HCT116 (cell line): ENCODE measurements around the gene PAPPA2. TPM values are rescaled to one million over a fixed set of nuclear protein-coding genes. Genes with fewer than 3 reads are reported as not detected.

Experiments used
- ATAC-seq: fragments of 200-7000 bp; cut with Tn5 transposase; 2 replicates; pipeline ENCODE4 v1.9.1; 2020; ENCODE audit warnings: mild to moderate bottlenecking, moderate library complexity
- BruUV-seq: library from RNA; stranded (reverse); fragments of 400-500 nt; replicated peaks from 2 replicates; lab custom pipeline; 2021; lab: Mats Ljungman, UMichigan
- CTCF ChIA-PET: fragments of 300-600 bp; sonication (Branson Sonifier 250); formaldehyde crosslinking; loops from one replicate; lab custom pipeline; 2021; ENCODE audit warnings: antibody characterized with exemption; lab: Charles Lee
- POLR2A ChIA-PET: fragments of 300-600, 350-600 bp; sonication (Branson Sonifier 250); formaldehyde crosslinking; loops from one replicate; lab custom pipeline; 2021; ENCODE audit warnings: antibody characterized with exemption; lab: Charles Lee
- RAD21 ChIA-PET, 2 experiments: fragments of 300-600 bp; sonication (Branson Sonifier 250); formaldehyde crosslinking; loops; one replicate each; lab custom pipeline; 2023; ENCODE audit warnings: low total read pairs in 2 of 2; ENCODE audit not compliant: uncharacterized antibody in 2 of 2, unreplicated experiment in 2 of 2, low non-redundant PET in 1 of 2; lab: Charles Lee
- DNase-seq: peaks from one replicate; pipeline ENCODE4 v3.0.0-alpha.2; 2010; ENCODE audit warnings: low read depth, low spot score
- H2AFZ ChIP-seq: fragments of 200-600 bp; shearing (Covaris generic), sonication (generic); 2 replicates; pipeline ENCODE4 v1.6.1; 2017; ENCODE audit warnings: low read depth, mixed run types, mixed read lengths, antibody characterized with exemption, low read length; ENCODE audit not compliant: poor library complexity, severe bottlenecking
- H3K27ac ChIP-seq: 2 replicates; pipeline ENCODE4 v1.5.1; 2012; ENCODE audit warnings: low read depth, low read length
- H3K27me3 ChIP-seq: fragments of 200-600 bp; sonication (generic); 2 replicates; pipeline ENCODE4 v1.6.1; 2016; ENCODE audit warnings: mixed run types, low read length, mixed read lengths; ENCODE audit not compliant: insufficient read depth
- H3K36me3 ChIP-seq, 2 experiments: fragments of 200-500 bp in 1 of 2; fragments of 200-600 bp in 1 of 2; sonication (Bioruptor generic) in 1 of 2; sonication (generic) in 1 of 2; 2 replicates each; pipeline versions ENCODE4 v1.5.1 to v1.6.1; 2014 to 2016; ENCODE audit warnings: low read length in 2 of 2, inconsistent platforms in 1 of 2, mixed read lengths in 1 of 2, mixed run types in 1 of 2; ENCODE audit not compliant: insufficient read depth in 2 of 2, control insufficient read depth in 1 of 2
- H3K4me1 ChIP-seq, 2 experiments: fragments of 200-600 bp in 1 of 2; sonication (generic) in 1 of 2; 2 replicates each; pipeline versions ENCODE4 v1.5.1 to v1.6.1; 2012 to 2017; ENCODE audit warnings: low read length in 2 of 2, inconsistent platforms in 1 of 2, mild to moderate bottlenecking in 1 of 2, mixed read lengths in 1 of 2, mixed run types in 1 of 2, moderate library complexity in 1 of 2; ENCODE audit not compliant: insufficient read depth in 2 of 2, control insufficient read depth in 1 of 2
- H3K4me2 ChIP-seq: fragments of 200-600 bp; sonication (generic); 2 replicates; pipeline ENCODE4 v1.6.1; 2017; ENCODE audit warnings: mixed run types, low read length, mixed read lengths
- H3K4me3 ChIP-seq, 2 experiments: fragments of 200-600 bp in 1 of 2; sonication (generic) in 1 of 2; replicated peaks in 1 of 2; 2 replicates each; pipeline ENCODE4 v1.5.1; 2011 to 2016; ENCODE audit warnings: low read length in 2 of 2, control low read depth in 1 of 2, low read depth in 1 of 2, mild to moderate bottlenecking in 1 of 2, mixed read lengths in 1 of 2, mixed run types in 1 of 2
- H3K79me2 ChIP-seq: fragments of 200-600 bp; sonication (generic); 2 replicates; pipeline ENCODE4 v1.6.1; 2017; ENCODE audit warnings: mild to moderate bottlenecking, mixed run types, low read length, moderate library complexity, mixed read lengths; ENCODE audit not compliant: insufficient read depth
- H3K9ac ChIP-seq: fragments of 200-600 bp; sonication (generic); 2 replicates; pipeline ENCODE4 v1.6.1; 2016; ENCODE audit warnings: low read length, mixed read lengths
- H3K9me2 ChIP-seq: fragments of 200-600 bp; sonication (generic), shearing (Covaris generic); 2 replicates; pipeline ENCODE4 v1.6.1; 2017; ENCODE audit warnings: mixed run types, mild to moderate bottlenecking, moderate library complexity; ENCODE audit not compliant: insufficient read depth
- H3K9me3 ChIP-seq, 2 experiments: fragments of 200-500 bp in 1 of 2; fragments of 200-600 bp in 1 of 2; sonication (Bioruptor generic) in 1 of 2; sonication (generic) in 1 of 2; 2 replicates each; pipeline ENCODE4 v1.6.1; 2014 to 2017; ENCODE audit warnings: low read length in 2 of 2, mixed read lengths in 2 of 2, inconsistent platforms in 1 of 2, low read depth in 1 of 2, mild to moderate bottlenecking in 1 of 2, mixed run types in 1 of 2, moderate library complexity in 1 of 2; ENCODE audit not compliant: control insufficient read depth in 1 of 2, insufficient read depth in 1 of 2
- H4K20me1 ChIP-seq: fragments of 200-600 bp; sonication (generic), shearing (Covaris generic); 2 replicates; pipeline ENCODE4 v1.6.1; 2017; ENCODE audit warnings: mixed run types, mild to moderate bottlenecking, moderate library complexity; ENCODE audit not compliant: insufficient read depth
- CBX3 ChIP-seq: IDR thresholded peaks from 2 replicates; pipeline ENCODE4 v1.6.1; 2012; ENCODE audit warnings: low read depth
- CEBPB ChIP-seq: IDR thresholded peaks from 2 replicates; pipeline ENCODE4 v1.6.1; 2012; ENCODE audit warnings: low read depth
- EZH2 ChIP-seq: fragments of 200-600 bp; sonication (generic); IDR thresholded peaks from 2 replicates; pipeline ENCODE4 v1.6.1; 2017; ENCODE audit warnings: antibody characterized with exemption, mixed run types
- JUND ChIP-seq: IDR thresholded peaks from 2 replicates; pipeline ENCODE4 v1.6.1; 2012
- POLR2AphosphoS5 ChIP-seq: IDR thresholded peaks from 2 replicates; pipeline ENCODE4 v1.6.1; 2011; ENCODE audit warnings: mild to moderate bottlenecking, low read depth, low read length, moderate library complexity
- RAD21 ChIP-seq: IDR thresholded peaks from 2 replicates; pipeline ENCODE4 v1.6.1; 2012; ENCODE audit warnings: low read depth, mild to moderate bottlenecking
- SP1 ChIP-seq: IDR thresholded peaks from 2 replicates; pipeline ENCODE4 v1.6.1; 2012; ENCODE audit warnings: low read depth
- SRF ChIP-seq: IDR thresholded peaks from 2 replicates; pipeline ENCODE4 v1.6.1; 2012; ENCODE audit warnings: low read depth
- TCF7L2 ChIP-seq: IDR thresholded peaks from 2 replicates; pipeline ENCODE4 v1.7.0; 2011; ENCODE audit warnings: borderline replicate concordance, inconsistent platforms; ENCODE audit not compliant: insufficient read depth, insufficient read length; ENCODE audit errors: extremely low read depth
- YY1 ChIP-seq: IDR thresholded peaks from 2 replicates; pipeline ENCODE4 v1.6.1; 2011; ENCODE audit warnings: low read length, low read depth, moderate library complexity, mild to moderate bottlenecking; ENCODE audit not compliant: insufficient replicate concordance; ENCODE audit errors: extremely low read depth
- ZNF274 ChIP-seq: fragments of 200-500 bp; sonication (Bioruptor generic); IDR thresholded peaks from 2 replicates; pipeline ENCODE4 v1.6.1; 2014; ENCODE audit warnings: mild to moderate bottlenecking, low read depth, low read length, inconsistent platforms
- intact Hi-C: fragments of 100-400 bp; cut with micrococcal nuclease; formaldehyde crosslinking; loops from 2 replicates; pipeline ENCODE4 v1.10.0; 2022
- total RNA-seq: library from RNA; stranded (reverse); gene quantifications from one replicate; pipeline ENCODE4 v1.2.1, GENCODE V29; 2021; ENCODE audit not compliant: unreplicated experiment
- TF ChIP-seq, protein P1 (sequence below): IDR thresholded peaks from 2 replicates; pipeline ENCODE4 v1.6.1; 2012
- TF ChIP-seq, protein P2 (sequence below): IDR thresholded peaks from 2 replicates; pipeline ENCODE4 v1.6.1; 2012; ENCODE audit warnings: low read depth
- TF ChIP-seq, protein P3 (sequence below): IDR thresholded peaks from 2 replicates; pipeline ENCODE4 v1.6.1; 2012
- TF ChIP-seq, protein P4 (sequence below): IDR thresholded peaks from 2 replicates; pipeline ENCODE4 v1.6.1; 2011; ENCODE audit warnings: mild to moderate bottlenecking, low read length, moderate library complexity; ENCODE audit not compliant: insufficient replicate concordance; ENCODE audit errors: extremely low read depth

PAPPA2 gene
- total RNA-seq, 1 experiment from 2014 or later = not detected

DNA sequence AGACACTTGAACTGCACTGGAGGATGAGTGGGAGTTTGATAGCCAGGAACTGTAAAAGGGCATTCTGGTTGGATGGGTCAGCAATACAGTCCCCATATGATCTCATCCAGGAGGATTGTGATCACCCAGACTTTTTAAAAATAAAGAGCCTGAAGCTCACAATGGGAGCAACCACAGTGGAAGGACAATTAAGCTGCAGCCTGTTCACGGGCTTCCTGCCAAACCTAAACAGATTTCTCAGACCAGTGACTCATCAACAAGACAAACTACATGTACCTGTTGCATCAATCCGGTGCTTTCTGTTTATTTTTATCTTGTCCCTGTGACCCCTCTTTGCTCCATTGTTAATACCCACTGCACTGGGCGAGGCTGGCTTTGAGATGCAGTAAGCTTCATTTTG, 52.3 kb downstream of the PAPPA2 start:
- no peak overlapping the region for H2AFZ ChIP-seq
- intact Hi-C loops = no loop called here
- no peaks in the 10 kb centered on the region for H3K79me2 ChIP-seq
- H3K9me2 ChIP-seq = no peaks in the 10 kb centered on the region
- ATAC-seq (no peak), DNase-seq (no peak)
- no peak overlapping the region for H3K4me2 ChIP-seq
- H4K20me1 ChIP-seq = no peaks in the 10 kb centered on the region
- H3K4me1 ChIP-seq = no peaks in the 10 kb centered on the region
- POLR2A ChIA-PET = no interaction called here
- no peak overlapping the region for H3K9ac ChIP-seq
- TF ChIP-seq JUND = no peak
- TF ChIP-seq YY1 = no peak
- TF ChIP-seq, protein P1, sequence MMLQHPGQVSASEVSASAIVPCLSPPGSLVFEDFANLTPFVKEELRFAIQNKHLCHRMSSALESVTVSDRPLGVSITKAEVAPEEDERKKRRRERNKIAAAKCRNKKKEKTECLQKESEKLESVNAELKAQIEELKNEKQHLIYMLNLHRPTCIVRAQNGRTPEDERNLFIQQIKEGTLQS = no peak
- no peak for TF ChIP-seq EZH2
- TF ChIP-seq TCF7L2 = no peak
- TF ChIP-seq CBX3 = no peak
- TF ChIP-seq, protein P2, sequence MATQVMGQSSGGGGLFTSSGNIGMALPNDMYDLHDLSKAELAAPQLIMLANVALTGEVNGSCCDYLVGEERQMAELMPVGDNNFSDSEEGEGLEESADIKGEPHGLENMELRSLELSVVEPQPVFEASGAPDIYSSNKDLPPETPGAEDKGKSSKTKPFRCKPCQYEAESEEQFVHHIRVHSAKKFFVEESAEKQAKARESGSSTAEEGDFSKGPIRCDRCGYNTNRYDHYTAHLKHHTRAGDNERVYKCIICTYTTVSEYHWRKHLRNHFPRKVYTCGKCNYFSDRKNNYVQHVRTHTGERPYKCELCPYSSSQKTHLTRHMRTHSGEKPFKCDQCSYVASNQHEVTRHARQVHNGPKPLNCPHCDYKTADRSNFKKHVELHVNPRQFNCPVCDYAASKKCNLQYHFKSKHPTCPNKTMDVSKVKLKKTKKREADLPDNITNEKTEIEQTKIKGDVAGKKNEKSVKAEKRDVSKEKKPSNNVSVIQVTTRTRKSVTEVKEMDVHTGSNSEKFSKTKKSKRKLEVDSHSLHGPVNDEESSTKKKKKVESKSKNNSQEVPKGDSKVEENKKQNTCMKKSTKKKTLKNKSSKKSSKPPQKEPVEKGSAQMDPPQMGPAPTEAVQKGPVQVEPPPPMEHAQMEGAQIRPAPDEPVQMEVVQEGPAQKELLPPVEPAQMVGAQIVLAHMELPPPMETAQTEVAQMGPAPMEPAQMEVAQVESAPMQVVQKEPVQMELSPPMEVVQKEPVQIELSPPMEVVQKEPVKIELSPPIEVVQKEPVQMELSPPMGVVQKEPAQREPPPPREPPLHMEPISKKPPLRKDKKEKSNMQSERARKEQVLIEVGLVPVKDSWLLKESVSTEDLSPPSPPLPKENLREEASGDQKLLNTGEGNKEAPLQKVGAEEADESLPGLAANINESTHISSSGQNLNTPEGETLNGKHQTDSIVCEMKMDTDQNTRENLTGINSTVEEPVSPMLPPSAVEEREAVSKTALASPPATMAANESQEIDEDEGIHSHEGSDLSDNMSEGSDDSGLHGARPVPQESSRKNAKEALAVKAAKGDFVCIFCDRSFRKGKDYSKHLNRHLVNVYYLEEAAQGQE = no peak
- no peak for TF ChIP-seq CEBPB
- no peak for TF ChIP-seq SP1
- TF ChIP-seq RAD21 = no peak
- TF ChIP-seq, protein P3, sequence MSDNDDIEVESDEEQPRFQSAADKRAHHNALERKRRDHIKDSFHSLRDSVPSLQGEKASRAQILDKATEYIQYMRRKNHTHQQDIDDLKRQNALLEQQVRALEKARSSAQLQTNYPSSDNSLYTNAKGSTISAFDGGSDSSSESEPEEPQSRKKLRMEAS = no peak
- TF ChIP-seq, protein P4, sequence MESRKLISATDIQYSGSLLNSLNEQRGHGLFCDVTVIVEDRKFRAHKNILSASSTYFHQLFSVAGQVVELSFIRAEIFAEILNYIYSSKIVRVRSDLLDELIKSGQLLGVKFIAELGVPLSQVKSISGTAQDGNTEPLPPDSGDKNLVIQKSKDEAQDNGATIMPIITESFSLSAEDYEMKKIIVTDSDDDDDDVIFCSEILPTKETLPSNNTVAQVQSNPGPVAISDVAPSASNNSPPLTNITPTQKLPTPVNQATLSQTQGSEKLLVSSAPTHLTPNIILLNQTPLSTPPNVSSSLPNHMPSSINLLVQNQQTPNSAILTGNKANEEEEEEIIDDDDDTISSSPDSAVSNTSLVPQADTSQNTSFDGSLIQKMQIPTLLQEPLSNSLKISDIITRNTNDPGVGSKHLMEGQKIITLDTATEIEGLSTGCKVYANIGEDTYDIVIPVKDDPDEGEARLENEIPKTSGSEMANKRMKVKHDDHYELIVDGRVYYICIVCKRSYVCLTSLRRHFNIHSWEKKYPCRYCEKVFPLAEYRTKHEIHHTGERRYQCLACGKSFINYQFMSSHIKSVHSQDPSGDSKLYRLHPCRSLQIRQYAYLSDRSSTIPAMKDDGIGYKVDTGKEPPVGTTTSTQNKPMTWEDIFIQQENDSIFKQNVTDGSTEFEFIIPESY = no peak
- TF ChIP-seq POLR2AphosphoS5 = no peak
- no peak for TF ChIP-seq SRF
- TF ChIP-seq ZNF274 = no peak
- no TSS peak for BruUV-seq
- CTCF ChIA-PET = no interaction called here
- RAD21 ChIA-PET = no interaction called here
- H3K36me3 ChIP-seq = no peaks in the 10 kb centered on the region
- H3K27ac ChIP-seq = no peak overlapping the region
- H3K9me3 ChIP-seq = no peaks in the 10 kb centered on the region
- no peak overlapping the region for H3K4me3 ChIP-seq
- peaks cover 9% of the 10 kb centered on the region for H3K27me3 ChIP-seq
